ENCODE measurements around the gene COMMD7.

Gene COMMD7

DNA sequence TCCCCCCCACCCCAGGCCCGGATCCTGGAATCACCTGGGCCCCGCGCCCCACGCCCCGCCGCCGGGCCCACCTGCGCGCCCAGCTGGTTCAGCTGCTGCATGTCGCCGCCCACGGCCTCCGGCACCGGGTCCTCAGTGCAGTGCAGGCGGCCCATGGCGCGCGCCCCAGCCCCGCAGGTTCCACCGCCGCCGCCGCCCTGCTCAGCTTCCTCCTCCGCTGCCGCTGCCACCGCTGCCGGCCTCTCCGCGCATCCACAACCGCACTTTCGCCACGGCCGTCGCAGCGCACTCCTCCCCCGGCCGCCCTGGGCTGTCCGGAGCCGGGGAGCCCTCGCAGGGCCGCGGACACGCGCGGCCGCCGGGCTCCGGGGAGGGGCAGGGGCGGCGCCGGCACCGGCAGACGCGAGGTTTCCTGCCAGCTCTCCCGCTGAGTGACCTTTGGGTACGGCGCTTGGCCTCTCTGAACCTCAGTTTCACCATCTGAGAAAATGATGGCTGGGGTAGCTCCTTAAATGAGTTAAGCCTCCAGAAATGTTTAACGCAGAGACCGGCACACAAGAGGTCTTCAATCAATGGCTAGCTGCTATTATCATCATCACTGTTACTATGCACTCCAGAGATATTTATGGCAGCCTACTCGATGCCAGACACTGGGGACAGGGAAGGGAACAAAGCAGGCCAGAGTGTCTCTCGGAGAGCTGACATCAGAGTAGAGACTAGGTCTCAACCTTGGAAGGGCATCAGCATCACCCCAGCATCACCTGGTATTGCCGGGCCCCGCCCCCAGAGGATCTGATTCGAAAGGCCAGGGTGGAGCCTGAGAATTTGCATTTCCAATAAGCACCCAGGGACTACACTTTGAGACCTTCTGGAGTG, at the start of gene COMMD7:
Gene COMMD7 (minus strand): TSS at position 231 of the 876 bp plus-strand sequence. CDS start 76 bp downstream, at position 155.
- DNase-seq (ENCODE audit: low spot score), result peak; percentile 86

DNA sequence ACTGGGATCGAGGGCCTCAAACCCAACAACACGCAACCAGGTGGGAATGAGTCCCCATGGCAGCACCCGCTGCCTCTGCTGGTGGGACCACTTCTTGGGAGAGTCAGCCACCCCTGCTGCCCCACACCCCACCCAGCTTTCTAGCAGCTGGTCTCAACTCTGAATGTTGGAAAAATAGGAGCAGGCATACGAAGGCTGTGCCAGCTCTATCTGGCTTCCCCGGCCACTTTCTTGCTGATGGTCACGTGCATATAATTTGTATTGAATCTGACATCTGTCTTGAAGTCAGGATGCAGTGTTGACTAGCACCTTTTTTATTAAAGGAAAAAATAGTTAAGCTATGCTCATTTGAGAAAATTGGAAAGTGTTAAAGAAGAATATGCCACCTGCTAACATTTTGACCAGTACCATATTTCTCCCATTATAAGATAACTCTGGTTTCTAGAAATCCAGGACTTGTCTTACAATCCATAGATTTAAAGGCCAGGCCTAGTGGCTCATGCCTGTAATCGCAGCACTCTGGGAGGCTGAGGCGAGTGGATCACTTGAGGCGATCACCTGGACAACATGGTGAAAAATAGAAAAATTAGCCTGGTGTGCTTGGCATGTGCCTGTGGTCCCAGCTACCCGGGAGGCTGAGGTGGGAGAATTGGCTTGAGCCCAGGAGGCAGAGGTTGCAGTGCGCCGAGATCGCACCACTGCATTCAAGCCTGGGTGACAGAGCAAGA, 49.6 kb upstream of the COMMD7 start:
- no peak for DNase-seq (ENCODE audit: low spot score)

DNA sequence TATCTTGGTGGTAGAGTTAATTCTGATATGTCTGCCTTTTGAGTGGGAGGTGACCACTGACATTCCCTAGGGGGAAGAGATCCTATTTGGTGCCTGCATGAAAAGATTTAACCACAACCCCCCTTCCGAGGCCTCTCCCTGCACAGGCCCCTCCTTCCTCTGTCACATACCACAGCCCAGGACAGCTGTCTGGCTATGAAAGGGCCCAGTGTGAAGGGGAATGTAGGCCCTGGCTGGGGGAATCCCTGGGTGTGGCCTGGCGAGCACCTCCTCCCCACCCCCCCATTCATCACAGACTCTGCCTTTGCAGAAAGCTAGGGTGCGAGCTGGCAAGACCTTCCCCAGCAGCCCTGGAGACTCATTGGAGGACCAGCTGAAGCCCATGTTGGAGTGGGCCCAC, 49.0 kb upstream of the COMMD7 start:
- no peak for DNase-seq (ENCODE audit: low spot score)

DNA sequence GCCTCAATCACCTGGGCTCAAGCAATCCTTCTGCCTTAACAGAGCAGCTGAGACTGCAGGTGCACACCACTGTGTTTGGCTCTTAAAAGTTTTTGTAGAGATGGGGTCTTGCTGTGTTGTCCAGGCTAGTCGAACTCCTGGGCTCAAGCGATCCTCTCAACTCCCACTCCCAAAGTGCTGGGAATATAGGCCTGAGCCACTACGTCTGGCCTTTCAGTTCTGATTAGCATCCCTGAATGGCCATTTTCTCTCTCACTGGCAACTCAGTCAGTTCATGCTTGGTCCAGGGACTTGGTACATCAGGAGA, 47.4 kb upstream of the COMMD7 start:
- DNase-seq (ENCODE audit: low spot score), result no peak

DNA sequence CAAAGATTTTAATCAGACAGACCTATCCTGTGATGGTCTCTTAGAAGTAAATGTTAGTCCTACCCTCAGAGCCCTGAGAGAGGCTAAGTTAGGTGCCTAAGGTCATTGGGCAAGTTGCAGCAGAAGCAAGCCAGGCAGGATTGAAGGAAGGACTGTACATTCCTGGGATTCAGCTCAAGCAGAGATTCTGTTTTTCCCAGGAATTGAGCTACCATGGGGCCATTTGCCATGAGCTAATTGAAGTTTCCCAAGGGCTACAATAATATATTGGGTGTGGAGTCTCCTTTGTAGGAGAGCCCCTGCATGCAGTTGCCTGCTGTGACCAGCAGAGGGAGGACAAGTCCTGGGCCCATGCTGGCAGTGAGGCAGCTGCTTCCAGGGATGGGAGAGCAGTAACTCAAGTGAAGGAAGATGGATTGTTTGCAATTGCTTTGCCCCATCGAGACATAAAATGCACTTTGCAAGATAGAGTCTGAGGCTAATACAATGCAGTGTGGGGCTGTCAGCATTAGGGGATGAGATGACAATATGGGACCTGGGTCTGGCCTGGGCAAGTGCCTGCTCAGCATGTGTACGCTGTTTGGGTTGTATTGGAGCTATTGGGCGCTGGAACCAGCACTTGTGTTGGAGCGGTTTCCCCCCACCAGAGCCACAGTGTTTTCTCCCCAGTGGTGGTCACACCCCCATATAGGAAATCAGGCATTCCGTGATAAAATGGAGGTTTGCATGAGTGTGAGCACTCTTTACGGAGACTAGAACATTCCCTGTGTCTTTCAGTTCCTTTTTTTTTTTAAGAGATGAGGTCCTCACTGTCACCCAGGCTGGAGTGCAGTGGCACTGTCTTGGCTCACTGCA, 46.9 kb upstream of the COMMD7 start:
- peak; percentile 78 for DNase-seq (ENCODE audit: low spot score)

DNA sequence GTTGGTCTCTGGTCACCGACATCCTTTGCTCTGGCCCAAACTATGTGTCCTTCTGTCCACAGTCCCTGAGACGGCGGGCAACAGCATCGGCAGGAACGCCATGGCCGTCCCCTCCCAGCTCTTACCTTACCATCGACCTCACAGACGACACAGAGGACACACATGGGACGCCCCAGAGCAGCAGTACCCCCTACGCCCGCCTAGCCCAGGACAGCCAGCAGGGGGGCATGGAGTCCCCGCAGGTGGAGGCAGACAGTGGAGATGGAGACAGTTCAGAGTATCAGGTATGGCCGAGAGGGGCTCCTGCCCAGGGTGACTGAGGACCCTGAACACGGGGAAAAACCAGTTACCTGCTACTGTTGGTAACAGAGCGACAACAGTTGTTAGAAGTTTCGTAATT, 43.9 kb upstream of the COMMD7 start:
- no peak for DNase-seq (ENCODE audit: low spot score)

DNA sequence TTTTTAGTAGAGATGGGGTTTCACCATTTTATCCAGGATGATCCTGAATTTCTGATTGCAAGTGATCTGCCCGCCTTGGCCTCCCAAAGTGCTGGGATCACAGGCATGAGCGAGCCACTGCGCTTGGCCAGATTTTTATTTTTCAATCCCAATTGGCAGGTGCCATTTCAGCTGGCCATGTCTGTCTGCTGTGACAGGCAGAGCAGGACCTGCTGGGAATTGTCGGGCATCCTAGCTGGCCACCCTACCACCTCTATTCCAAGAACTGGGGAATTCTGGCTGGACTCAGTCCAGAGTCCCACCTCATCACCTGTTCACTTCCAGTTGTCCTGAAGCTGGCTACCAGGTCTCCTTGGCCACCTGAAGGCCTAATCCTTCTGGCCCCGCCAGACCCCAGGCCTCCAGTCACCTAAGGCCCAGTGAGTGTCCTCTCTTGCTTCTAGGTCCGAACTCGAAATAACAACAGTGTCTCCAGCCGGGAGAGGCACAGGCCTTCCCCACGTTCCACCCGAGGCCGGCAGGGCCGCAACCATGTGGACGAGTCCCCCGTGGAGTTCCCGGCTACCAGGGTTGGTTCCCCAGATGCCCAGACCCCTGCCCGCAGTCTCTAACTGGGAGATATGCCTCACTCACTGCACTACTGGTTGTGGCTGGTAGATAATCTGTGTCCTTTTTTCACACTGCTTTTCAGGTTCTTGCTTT, 42.9 kb upstream of the COMMD7 start:
- DNase-seq (ENCODE audit: low spot score), result no peak

DNA sequence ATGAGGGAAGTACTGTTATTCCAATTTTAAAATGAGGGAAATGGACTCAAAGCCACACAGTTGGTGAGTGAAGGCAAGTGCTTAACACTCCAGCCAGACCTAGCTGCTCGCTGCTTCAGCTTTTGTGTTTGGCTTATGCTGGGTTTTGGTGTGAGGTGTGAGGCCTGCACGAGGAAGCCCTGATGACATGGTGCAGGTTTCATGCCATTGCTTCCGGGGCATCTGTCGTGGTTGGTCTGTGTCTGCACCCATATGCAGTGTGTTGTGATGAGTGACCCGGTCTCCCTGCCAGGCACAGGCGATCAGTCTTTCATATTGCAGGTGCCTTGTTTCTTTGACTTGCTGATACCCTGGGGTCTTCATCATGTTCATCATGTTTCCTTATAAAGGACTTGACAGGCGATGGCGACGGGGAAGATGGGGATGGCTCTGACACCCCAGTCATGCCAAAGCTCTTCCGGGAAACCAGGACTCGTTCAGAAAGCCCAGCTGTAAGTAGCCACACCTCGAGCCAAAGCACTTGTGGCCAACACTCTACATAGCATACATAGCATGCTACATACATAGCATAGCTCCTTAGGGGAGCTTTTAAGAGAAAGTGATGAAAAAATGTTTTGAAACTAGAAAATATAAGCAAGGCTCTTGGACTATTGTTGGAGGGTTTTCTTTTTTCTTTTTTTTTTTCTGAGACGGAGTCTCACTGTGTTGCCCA, 41.3 kb upstream of the COMMD7 start:
- DNase-seq (ENCODE audit: low spot score), result no peak

DNA sequence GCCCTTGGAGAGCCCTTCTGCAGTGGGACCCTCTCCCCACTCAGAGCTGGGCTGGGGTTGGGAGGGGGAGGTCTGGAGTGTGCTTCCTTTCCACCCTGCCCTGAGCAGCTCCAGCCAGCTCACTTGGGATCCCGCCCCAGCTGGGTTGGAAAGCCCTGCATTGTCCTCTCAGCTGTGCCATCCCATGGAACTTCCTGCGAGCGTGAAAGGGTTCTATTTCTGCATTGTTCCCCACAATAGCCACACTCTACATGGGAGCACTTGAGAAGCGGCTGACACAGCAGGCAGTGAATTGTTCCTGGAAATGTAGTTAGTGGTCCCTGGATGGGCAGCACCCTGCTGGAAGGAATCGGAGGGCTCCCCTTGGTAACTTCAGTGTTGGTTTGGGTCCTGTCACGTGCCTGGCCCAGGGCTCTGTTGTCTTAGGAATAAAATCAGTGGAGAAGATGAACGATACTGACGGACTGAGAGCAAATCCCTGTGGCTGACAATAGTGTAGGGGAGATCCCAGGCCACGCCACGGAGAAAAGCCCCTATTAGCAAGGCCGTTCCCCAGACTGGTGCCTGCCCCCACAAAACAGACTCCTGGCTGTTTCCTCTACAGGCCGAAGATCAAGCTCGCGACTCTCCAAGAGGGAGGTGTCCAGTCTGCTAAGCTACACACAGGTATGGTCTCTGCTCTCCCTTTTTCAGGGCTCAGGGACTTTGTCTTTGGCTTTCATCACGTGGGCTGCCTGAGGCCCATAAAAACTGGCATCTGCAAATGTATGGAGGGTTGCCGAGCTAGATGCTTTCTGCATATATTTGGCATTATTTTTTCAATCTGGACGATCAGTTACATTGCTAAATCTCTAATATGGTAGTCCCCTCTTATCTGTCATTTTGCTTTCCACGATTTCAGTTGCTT, 37.7 kb upstream of the COMMD7 start:
- no peak for DNase-seq (ENCODE audit: low spot score)

DNA sequence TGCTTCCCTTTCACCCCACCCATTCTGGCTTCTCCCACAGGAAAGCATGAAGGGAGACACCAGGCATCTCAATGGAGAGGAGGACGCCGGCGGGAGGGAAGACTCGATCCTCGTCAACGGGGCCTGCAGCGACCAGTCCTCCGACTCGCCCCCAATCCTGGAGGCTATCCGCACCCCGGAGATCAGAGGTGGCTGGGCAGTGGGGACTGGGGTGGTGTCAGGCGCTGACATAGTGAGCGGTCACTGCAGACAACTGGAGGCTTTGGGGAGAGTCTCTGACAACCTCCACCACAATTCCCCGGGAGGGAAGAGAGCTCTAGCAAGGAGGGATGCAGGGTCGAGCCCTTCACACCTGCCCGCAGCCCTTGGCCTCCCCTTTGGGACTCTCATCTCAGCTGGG, 37.0 kb upstream of the COMMD7 start:
- DNase-seq (ENCODE audit: low spot score), result no peak

DNA sequence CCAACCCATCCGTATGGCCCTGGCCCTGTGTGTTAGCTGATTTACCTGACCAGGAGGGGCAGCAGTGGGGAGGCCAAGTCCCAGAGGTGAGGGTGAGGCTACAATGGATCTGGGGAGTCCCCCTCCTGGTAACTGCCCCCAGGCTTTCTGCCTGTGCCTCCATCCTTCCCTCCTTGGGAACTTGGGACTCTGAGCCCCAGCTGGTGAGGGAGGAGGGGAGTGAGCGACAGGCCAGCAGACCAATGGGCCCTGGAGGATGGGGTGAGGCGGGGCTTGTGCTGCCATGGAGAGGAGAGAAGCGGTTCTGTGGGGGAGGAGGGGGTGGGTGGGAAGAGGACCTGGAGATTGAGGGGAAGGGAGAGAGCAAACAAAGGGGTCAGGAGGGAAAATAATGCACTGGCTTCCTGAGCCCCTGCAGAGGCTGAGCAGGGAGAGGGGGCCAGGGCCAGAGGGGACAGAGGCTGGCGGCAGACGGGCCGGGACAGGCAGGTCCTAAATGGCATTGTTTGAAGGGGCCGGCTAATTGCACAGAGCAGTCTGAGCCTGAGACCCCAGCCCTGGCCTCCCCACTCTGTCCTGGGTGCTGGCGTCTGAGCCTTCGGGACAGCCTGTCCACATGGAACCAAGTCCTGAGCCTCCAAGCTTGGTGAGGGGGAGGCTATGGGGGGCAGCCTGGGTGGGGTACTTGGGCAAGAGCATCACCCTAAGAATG, 36.4 kb upstream of the COMMD7 start:
- no peak for DNase-seq (ENCODE audit: low spot score)

DNA sequence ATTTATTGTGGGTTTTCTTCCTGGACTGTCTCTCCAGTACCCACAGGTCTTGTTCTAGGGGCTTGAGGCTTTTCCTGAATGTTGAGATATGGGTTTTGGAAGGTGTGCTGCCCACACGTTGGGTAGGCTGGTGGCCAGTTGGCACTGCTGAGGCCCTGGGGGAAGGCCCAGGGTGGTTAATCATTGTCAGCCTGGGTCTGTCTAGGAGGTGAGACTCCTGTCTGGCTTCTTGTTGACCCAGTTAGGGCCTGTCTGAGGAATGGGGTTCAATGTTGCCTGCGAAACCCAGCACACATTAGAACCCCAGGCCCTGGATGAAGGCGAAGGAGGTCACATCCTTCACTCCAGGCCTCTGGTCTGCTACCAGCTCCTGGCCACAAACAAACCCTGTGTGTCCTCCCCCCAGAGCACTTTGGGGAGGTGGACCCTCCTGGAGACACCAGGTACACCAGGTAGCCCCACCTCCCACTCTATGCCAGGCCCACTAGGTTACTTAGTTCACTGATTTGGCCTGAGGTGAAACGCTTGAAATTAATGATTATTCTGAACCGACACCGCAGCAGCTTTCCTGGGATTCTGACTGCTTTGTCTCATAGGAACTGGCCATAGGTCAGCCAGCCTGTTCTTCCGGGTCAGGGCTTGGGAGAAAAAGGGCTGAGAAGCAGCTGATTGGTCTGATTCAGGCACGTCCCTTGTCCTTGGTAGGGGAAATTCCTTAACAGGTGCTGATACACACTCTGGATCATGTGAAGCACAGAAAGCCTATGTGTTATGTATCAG, 34.1 kb upstream of the COMMD7 start:
- DNase-seq (ENCODE audit: low spot score), result no peak

DNA sequence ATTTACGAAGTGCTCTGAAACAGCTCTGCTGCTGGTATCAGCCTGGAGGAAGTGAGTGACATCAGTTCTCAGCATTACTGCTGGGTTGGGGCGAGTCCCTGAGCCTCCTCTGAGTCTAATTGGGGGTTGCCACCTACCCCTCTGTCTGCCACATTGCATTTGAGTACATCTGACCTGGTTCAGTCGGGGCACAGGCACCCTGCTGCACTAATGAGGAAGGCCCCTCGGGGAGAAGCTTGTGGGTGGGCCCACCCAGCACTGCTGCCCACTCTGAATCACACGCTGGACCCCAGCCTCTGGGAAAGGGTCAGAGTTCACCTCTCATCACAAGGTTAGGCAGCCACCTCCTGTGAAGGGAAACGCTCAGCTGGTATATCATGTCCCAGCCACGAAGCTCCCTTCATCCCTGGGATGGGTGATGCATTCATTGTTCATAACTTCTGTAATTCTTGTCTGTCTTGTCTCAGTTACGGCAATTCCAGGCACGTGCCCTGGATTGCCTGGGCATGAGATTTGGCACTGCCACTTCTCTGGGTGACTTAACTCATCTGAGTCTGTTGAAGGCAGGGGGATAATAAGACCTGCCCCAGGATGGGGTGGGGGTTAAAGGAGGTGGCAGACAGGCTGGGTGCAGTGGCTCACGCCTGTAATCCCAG, 32.2 kb upstream of the COMMD7 start:
- no peak for DNase-seq (ENCODE audit: low spot score)

DNA sequence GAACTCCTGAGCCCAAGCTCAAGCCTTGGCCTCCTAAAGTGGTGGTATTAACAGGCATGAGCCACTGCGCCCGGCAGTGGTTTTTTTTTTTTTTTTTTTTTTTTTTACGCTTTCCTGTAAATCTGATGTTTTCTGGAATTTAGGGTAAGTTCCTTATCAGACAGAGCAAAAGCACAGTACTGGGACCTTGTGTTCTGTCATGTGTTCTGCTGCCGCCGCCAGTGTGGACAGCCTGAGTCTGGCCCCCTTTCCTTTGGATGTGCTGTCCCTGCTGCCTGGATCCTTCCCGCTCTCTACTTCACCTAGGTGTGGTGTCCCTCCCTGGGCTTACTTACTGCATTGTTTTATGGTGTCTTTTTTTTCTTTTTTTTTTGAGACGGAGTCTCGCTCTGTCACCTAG, 30.6 kb upstream of the COMMD7 start:
- DNase-seq (ENCODE audit: low spot score), result no peak

DNA sequence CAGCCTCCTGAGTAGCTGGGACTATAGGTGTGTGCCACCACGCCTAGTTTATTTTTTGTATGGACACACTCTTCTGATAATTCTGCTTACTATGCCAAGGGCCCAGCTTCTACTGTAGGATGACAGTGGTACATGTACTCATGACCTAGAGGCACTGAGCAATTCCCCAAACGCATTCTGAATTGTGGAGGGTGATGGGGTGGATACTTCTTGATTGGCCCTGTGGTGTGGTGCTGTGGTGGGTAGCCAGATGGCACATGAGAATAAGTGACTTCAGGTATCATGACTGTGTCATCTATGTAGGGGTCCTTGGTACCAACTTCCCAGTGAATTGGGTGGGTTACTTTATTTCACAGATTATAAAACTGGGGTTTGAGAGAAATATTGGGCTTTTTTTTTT, 30.0 kb upstream of the COMMD7 start:
- DNase-seq (ENCODE audit: low spot score), result no peak

DNA sequence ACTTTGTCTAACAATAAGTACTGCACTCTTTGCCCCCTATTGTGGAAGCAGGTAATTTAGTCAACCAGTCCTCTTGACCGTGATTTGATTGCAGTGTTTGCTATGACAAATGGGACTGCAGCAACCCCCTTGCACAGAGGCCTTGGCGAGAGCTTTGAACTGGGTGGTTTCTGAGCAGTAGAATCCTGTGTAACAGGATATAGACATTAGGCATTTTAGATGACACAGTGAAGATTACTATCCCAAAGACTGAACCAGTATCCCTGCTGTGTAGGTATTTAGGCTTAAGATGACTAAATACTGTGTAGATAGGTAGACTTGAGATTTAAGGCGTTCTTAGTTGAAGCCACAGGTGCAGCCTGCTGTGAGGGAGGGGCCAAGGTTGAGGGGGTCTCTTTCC, 28.8 kb upstream of the COMMD7 start:
- no peak for DNase-seq (ENCODE audit: low spot score)

DNA sequence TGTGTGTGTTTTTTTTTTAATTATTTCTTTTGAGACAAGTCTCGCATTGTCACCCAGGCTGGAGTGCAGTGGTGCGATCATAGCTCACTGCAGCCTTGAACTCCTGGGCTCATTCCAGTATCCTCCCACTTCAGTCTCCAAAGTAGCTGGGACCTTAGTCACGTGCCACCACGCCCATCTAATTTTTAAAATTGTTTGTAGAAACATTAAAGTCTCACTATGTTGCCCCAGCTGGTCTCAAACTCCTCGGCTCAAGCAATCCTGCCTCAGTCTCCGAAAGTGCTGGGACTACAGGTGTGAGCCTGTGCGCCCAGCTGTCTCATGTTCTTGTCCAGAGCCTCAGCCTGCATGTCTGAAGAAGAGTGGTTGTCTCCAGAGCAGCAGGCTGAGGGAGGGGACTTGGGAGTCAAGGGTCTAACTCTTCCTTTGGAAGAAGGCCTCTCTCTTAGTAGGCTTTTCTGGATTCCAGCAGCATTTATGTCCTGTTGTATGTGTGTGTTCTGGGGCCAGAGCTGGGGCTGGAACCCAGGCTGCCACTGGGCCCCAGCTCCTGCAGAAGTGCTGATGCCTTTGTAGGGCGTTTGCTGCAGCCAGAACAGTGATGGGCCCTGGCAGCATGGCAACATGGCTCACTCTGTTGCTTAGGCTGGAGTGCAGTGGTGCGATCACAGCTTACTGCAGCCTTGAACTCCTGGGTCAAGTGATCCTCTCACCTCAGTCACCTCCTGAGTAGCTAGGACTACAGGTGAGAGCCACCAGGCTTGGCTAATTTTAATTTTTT, 24.3 kb upstream of the COMMD7 start:
- no peak for DNase-seq (ENCODE audit: low spot score)
